HL-60/S4 (cell line): ENCODE measurements around the gene MYB.
"Not testable (repeated sequence)": the region's sequence is repeated elsewhere in the genome, so short reads cannot be mapped to it uniquely, and the experiment has no call there.

Experiments used
- in situ Hi-C: fragments of 300-500 bp; cut with MboI; formaldehyde crosslinking; loops from 2 replicates; pipeline ENCODE4 v1.14.3; 2022; ENCODE audit warnings: low sequenced_read_pairs

Gene MYB

GRCh38 chr6:135180542-135181332 is at the start of gene MYB:
Gene MYB, plus strand, starts transcription at chr6:135181308. Its CDS starts 206 bp downstream, at chr6:135181514.
- in situ Hi-C loops: no loop called here

GRCh38 chr6:135132776-135133175 is 48.3 kb upstream of the MYB start:
- in situ Hi-C loops: no loop called here

GRCh38 chr6:135135835-135136234 is 45.3 kb upstream of the MYB start:
- in situ Hi-C loops: no loop called here

GRCh38 chr6:135137826-135138225 is 43.3 kb upstream of the MYB start:
- in situ Hi-C loops: no loop called here

GRCh38 chr6:135141182-135141581 is 39.9 kb upstream of the MYB start:
- in situ Hi-C loops: loop anchor here (10.0 kb wide), 1 partner anchor 294 kb away; no protein-coding TSS in a partner anchor

GRCh38 chr6:135141728-135142127 is 39.4 kb upstream of the MYB start:
- in situ Hi-C loops: loop anchor here (10.0 kb wide), 1 partner anchor 293 kb away; no protein-coding TSS in a partner anchor

GRCh38 chr6:135142232-135142631 is 38.9 kb upstream of the MYB start:
- in situ Hi-C loops: loop anchor here (10.0 kb wide), 1 partner anchor 293 kb away; no protein-coding TSS in a partner anchor

GRCh38 chr6:135144673-135145062 is 36.4 kb upstream of the MYB start:
- in situ Hi-C loops: loop anchor here (10.0 kb wide), 1 partner anchor 290 kb away; no protein-coding TSS in a partner anchor

GRCh38 chr6:135145063-135145800 is 35.9 kb upstream of the MYB start:
- in situ Hi-C loops: loop anchor here (10.0 kb wide), 1 partner anchor 290 kb away; no protein-coding TSS in a partner anchor

- in situ Hi-C loops: loop anchor here (10.0 kb wide), 1 partner anchor 288 kb away; no protein-coding TSS in a partner anchor
Measured at GRCh38 chr6:135146162-135146934, 34.8 kb upstream of the MYB start.

- in situ Hi-C loops: loop anchor here (10.0 kb wide), 1 partner anchor 287 kb away; no protein-coding TSS in a partner anchor
Measured at GRCh38 chr6:135147637-135148592, 33.2 kb upstream of the MYB start.

GRCh38 chr6:135148889-135149288 is 32.2 kb upstream of the MYB start:
- in situ Hi-C loops: loop anchor here (10.0 kb wide), 1 partner anchor 286 kb away; no protein-coding TSS in a partner anchor

- in situ Hi-C loops: loop anchor here (10.0 kb wide), 1 partner anchor 285 kb away; no protein-coding TSS in a partner anchor
Measured at GRCh38 chr6:135149376-135149775, 31.7 kb upstream of the MYB start.

GRCh38 chr6:135150481-135150880 is 30.6 kb upstream of the MYB start:
- in situ Hi-C loops: not testable (repeated sequence)

- in situ Hi-C loops: not testable (repeated sequence)
Measured at GRCh38 chr6:135154125-135154524, 27.0 kb upstream of the MYB start.

- in situ Hi-C loops: no loop called here
Measured at GRCh38 chr6:135158397-135158796, 22.7 kb upstream of the MYB start.

GRCh38 chr6:135159531-135159930 is 21.6 kb upstream of the MYB start:
- in situ Hi-C loops: no loop called here

GRCh38 chr6:135161411-135162395 is 19.4 kb upstream of the MYB start:
- in situ Hi-C loops: no loop called here
